ENCODE measurements around the gene FAM163A.
"Not testable (repeated sequence)": the region's sequence is repeated elsewhere in the genome, so short reads cannot be mapped to it uniquely, and the experiment has no call there.

The FAM163A gene

GRCh38 chr1:179742717-179743678 is at the start of gene FAM163A:
TSS of gene FAM163A (plus strand) at chr1:179743291. CDS start at chr1:179813098, 69,807 bp downstream.
- no peak for FAIRE-seq
- peak; percentile 42 for DNase-seq (ENCODE audit: low spot score)

GRCh38 chr1:179694530-179694929 is 48.6 kb upstream of the FAM163A start:
- DNase-seq (ENCODE audit: low spot score); FAIRE-seq: not testable (repeated sequence)

- DNase-seq (ENCODE audit: low spot score) (no peak), FAIRE-seq (no peak)
Measured at GRCh38 chr1:179702946-179703539, 40.0 kb upstream of the FAM163A start.

- DNase-seq (ENCODE audit: low spot score): peak; percentile 50
- FAIRE-seq: no peak
Measured at GRCh38 chr1:179706339-179706941, 36.7 kb upstream of the FAM163A start.

- no peak for FAIRE-seq
Measured at GRCh38 chr1:179707406-179707805, 35.7 kb upstream of the FAM163A start.

GRCh38 chr1:179708434-179709195 is 34.5 kb upstream of the FAM163A start:
- FAIRE-seq: no peak
- DNase-seq (ENCODE audit: low spot score): no peak

More at GRCh38 chr1:179707406-179707805, 35.7 kb upstream of the FAM163A start:
- DNase-seq (ENCODE audit: low spot score): no peak

- FAIRE-seq (no peak), DNase-seq (ENCODE audit: low spot score) (no peak)
Measured at GRCh38 chr1:179709841-179710329, 33.2 kb upstream of the FAM163A start.

GRCh38 chr1:179714159-179714558 is 28.9 kb upstream of the FAM163A start:
- no peak for FAIRE-seq
- DNase-seq (ENCODE audit: low spot score): no peak

GRCh38 chr1:179714623-179715022 is 28.5 kb upstream of the FAM163A start:
- FAIRE-seq (no peak), DNase-seq (ENCODE audit: low spot score) (no peak)

GRCh38 chr1:179719272-179719671 is 23.8 kb upstream of the FAM163A start:
- FAIRE-seq: no peak
- no peak for DNase-seq (ENCODE audit: low spot score)

GRCh38 chr1:179728271-179728670 is 14.8 kb upstream of the FAM163A start:
- FAIRE-seq (no peak), DNase-seq (ENCODE audit: low spot score) (no peak)

- FAIRE-seq (no peak), DNase-seq (ENCODE audit: low spot score) (no peak)
Measured at GRCh38 chr1:179729881-179730280, 13.2 kb upstream of the FAM163A start.

- DNase-seq (ENCODE audit: low spot score) (no peak), FAIRE-seq (no peak)
Measured at GRCh38 chr1:179731643-179732042, 11.4 kb upstream of the FAM163A start.

- FAIRE-seq: no peak
- no peak for DNase-seq (ENCODE audit: low spot score)
Measured at GRCh38 chr1:179742291-179742690, 800 bp upstream of the FAM163A start.

- FAIRE-seq (no peak), DNase-seq (ENCODE audit: low spot score) (no peak)
Measured at GRCh38 chr1:179743679-179744400, 749 bp downstream of the FAM163A start.

GRCh38 chr1:179744401-179745130 is 1.5 kb downstream of the FAM163A start:
- FAIRE-seq (no peak), DNase-seq (ENCODE audit: low spot score) (no peak)

- no peak for DNase-seq (ENCODE audit: low spot score)
- FAIRE-seq: no peak
Measured at GRCh38 chr1:179745131-179745611, 2.1 kb downstream of the FAM163A start.

- no peak for DNase-seq (ENCODE audit: low spot score)
- no peak for FAIRE-seq
Measured at GRCh38 chr1:179745743-179746142, 2.7 kb downstream of the FAM163A start.

- FAIRE-seq (no peak), DNase-seq (ENCODE audit: low spot score) (no peak)
Measured at GRCh38 chr1:179747611-179748010, 4.5 kb downstream of the FAM163A start.

GRCh38 chr1:179748772-179749171 is 5.7 kb downstream of the FAM163A start:
- DNase-seq (ENCODE audit: low spot score) (no peak), FAIRE-seq (no peak)

Data from urothelium cell line (cell line).